NOMO-1 (cell line): ENCODE results near the gene DGKZ.

ENCODE experiments used
- DNase-seq, 2 experiments: peaks; one replicate each; lab custom pipeline; 2025; ENCODE audit not compliant: unreplicated experiment in 2 of 2; lab: John Stamatoyannopoulos, UW

DGKZ gene

GRCh38 chr11:46343520-46343919, 3.7 kb upstream of the DGKZ start:
- no peak for DNase-seq

GRCh38 chr11:46345131-46345597, 2.1 kb upstream of the DGKZ start:
- DNase-seq = peak; percentile 89 to 94

- peak; percentile 35 to 53 for DNase-seq
Observed at GRCh38 chr11:46345881-46346484, 1.3 kb upstream of the DGKZ start.

GRCh38 chr11:46347637-46348311, 511 bp downstream of the DGKZ start:
- DNase-seq = no peak

GRCh38 chr11:46348566-46349401, 1.5 kb downstream of the DGKZ start:
- no peak for DNase-seq

- DNase-seq = no peak
Observed at GRCh38 chr11:46350695-46351094, 3.4 kb downstream of the DGKZ start.

- no peak for DNase-seq
Observed at GRCh38 chr11:46351148-46351547, 3.9 kb downstream of the DGKZ start.

GRCh38 chr11:46351606-46352005, 4.3 kb downstream of the DGKZ start:
- no peak for DNase-seq

- DNase-seq = peak; percentile 24 to 40
Observed at GRCh38 chr11:46352063-46352841, 5.0 kb downstream of the DGKZ start.

- no peak for DNase-seq
Observed at GRCh38 chr11:46353698-46354097, 6.4 kb downstream of the DGKZ start.

GRCh38 chr11:46356924-46357482, 9.7 kb downstream of the DGKZ start:
- DNase-seq = peak; percentile 72 to 79

- DNase-seq = peak in 1 of 2 experiments; percentile 52
Observed at GRCh38 chr11:46357483-46357936, 10.2 kb downstream of the DGKZ start.

GRCh38 chr11:46359953-46360352, 12.7 kb downstream of the DGKZ start:
- no peak for DNase-seq

- DNase-seq = peak; percentile 37 to 63
Observed at GRCh38 chr11:46360878-46361277, 13.6 kb downstream of the DGKZ start.

- DNase-seq = peak; percentile 80 to 88
Observed at GRCh38 chr11:46361283-46362155, 14.3 kb downstream of the DGKZ start.

GRCh38 chr11:46362156-46363030, 15.1 kb downstream of the DGKZ start:
- no peak for DNase-seq

GRCh38 chr11:46363031-46363407, 15.8 kb downstream of the DGKZ start:
- DNase-seq = peak; percentile 42 to 69

GRCh38 chr11:46363455-46364005, 16.3 kb downstream of the DGKZ start:
- DNase-seq = no peak
